ENCODE measurements around the gene CCL25.
A peak's percentile ranks its signal among the peaks of the same experiment; 100 is the strongest.
"Not testable (repeated sequence)": the region's sequence is repeated elsewhere in the genome, so short reads cannot be mapped to it uniquely, and the experiment has no call there.

CCL25 gene, protein sequence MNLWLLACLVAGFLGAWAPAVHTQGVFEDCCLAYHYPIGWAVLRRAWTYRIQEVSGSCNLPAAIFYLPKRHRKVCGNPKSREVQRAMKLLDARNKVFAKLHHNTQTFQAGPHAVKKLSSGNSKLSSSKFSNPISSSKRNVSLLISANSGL

DNA sequence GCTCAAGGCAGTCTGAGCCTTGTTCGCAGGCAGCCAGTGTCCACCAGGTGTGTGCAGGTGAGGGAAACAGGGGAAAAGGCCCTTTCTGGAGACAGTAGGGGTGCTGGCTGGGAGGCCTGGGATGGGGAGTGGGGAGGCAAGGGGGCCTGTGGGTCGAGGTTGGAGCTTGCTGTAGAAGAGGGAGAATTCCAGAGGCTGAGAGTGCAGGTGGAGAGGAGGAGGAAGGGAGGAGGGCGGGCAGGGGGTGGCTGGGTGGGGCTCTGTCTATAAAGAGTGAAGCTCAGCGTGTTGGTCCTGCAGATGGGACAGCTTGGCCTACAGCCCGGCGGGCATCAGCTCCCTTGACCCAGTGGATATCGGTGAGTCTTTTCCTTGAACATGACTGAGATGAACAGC is at the start of gene CCL25:
Gene CCL25 (plus strand): TSS at position 297 of the 396 bp plus-strand sequence. CDS start 290 bp downstream, outside the sequence.
- no peak for DNase-seq

- no peak for DNase-seq
Observed at GRCh38 chr19:8004001-8004400, 48.6 kb upstream of the CCL25 start.

DNA sequence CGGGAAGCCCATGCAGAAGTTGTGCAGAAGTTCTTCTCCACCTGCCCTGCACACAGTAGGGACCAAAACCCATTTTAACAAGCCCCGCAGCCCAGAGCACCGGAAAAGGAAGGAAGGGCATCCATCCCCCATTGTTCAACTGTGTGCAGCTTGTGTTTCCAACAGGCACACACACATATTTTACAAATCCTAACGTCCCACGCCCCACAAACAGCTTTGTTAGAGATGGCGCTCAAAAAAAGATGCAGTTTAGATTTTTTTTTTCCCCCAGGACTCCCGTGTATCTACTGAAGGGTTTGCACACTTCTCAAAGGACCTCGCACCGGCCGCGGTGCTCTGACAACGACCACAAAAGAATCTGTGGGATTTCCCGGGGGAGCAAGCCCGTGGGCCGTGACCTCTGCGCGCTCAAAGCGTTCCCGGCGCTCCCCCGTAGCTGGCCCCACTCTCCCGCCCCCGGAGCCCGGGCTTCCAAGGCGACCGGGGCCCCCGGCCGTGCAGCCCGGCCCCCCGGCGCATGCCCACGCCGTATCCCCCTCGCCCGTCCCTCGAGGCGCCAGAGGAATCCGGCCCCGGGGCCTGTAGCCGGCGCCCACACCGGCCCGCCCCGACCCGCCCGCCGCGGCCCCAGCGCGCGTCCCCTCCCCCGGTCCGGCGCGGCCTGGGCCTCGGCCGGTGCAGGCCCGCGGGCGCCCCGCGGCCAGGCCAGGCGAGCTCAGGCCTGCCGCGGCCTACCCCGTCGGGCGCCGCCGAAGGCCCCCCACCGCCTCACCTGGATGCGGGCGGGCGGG is 47.6 kb upstream of the CCL25 start:
- DNase-seq: peak; percentile 44

GRCh38 chr19:8005534-8006256 is 46.9 kb upstream of the CCL25 start, which contains the start of gene ELAVL1:
Gene ELAVL1 (minus strand): TSS chr19:8005641. CDS start chr19:7991815, 13,826 bp downstream.
- peak; percentile 91 for DNase-seq

DNA sequence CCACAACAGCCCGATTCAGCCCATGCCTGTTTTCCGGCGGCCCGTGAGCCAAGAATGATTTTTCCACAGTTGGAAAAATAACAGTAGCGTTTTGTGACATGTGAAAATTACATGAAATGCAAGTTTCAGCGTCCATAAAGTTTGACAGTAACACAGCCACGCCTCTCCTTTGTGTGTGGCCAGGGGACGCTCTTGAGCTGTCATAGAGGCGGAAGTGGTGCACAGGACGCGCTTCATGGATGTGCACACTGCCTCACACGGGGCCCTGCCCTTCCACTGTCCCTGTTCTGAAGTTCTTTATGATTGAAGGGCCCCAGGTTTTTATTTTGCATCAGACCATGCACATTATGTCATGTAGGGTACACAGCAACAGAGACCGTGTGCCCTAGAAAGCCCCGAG is 34.8 kb upstream of the CCL25 start:
- DNase-seq: no peak

DNA sequence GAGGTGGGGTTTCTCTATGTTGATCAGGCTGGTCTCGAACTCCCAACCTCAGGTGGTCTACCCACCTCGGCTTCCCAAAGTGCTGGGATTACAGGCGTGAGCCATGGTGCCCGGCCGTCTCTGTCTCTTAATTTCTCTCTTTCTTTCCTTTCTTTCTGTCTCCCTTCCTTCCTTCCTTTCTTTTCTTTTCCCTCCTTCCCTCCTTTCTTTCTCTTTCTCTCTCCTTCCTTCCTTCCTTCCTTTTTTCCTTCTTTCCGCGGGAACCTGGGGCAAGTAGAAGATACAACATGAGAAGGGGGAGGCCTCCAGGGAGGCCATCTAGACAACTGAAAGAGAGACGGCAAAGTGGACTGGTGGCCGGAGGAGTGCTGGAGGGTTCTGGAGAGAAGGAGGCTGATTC is 31.9 kb upstream of the CCL25 start:
- DNase-seq: no peak

DNA sequence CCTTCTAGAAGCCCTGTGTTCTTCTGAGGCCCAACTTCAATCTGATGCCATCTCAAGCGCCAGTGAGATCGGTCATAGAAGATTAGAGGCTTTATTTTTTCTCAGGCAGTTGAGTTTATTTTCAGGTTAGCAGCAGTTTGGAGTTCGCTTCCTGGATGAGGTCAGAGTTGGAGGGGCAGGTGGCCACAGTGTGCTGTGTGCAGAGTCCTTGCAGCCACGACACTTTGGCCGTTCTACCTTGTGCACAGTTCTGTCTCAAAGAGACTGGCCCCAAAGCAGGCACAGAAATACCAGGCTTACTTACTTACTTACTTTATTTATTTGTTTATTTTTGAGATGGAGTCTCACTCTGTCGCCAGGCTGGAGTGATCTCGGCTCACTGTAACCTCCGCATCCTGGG is 31.2 kb upstream of the CCL25 start:
- DNase-seq: no peak

DNA sequence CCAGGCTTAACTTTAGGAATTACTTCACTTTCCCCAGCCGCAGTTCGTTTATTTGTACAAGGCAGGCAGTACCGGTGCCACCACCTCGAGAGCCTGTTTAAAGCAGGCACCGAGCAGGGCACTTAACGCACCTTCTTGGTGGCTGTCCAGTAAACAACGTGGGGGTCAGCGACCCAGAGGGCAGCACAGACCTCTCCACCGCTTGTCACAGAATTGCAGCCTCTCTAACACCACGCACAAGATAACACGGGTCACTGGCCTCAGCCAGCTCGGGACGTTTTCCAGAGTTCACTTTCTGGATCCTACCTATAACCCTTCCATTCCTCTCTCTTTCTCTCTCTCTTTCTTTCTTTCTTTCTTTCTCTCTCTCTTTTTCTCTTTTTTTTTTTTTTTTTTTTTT is 30.3 kb upstream of the CCL25 start:
- no peak for DNase-seq

DNA sequence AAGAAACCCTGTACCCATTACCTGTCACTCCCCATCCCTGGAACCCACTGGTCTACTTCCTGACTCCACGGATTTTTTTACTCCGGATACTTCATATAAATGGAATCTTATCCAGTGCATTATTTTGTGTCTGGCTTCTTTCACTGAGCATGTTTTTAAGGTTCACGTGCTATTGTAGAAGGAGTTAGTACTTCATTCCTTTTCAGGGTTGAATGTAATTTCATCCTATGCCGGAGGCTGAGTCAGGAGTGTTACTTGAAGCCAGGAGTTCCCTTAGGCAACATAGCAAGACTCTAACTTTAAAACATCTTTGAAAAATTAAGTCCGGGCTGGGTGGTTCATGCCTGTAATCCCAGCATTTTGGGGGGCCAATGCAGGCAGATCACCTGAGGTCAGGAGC is 29.2 kb upstream of the CCL25 start:
- no peak for DNase-seq

DNA sequence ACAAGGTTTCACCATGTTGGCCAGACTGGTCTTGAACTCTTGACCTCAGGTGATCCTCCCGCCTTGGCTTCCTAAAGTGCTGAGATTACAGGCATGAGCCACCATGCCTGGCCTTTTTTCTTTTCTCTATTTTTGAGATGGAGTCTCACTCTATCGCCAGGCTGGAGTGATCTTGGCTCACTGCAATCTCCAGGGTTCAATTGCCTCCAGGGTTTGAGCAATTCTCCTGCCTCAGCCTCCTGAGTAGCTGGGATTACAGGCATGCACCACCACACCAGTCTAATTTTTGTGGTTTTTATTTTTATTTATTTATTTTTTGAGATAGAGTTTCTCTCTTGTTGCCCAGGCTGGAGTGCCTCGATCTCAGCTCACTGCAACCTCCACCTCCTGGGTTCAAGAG is 28.3 kb upstream of the CCL25 start:
- DNase-seq: not testable (repeated sequence)

DNA sequence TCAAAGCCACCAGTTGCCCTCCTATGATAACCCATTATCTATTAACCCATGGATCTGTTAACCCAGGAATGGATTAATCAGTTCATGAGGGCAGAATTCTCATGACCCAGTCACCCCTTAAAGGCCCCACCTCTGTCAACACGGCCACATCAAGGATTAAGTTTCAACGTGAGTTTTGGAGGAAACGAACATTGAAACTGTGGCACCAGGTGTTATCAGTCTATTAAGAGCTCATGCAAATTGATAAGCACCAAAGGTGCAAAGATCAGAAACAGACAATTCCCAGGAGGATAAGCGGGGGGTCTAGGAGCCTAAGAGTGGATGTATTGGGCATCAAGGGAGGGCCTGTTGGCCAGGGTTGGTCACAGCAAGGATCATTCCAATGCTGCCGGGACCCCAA is 27.2 kb upstream of the CCL25 start:
- no peak for DNase-seq

DNA sequence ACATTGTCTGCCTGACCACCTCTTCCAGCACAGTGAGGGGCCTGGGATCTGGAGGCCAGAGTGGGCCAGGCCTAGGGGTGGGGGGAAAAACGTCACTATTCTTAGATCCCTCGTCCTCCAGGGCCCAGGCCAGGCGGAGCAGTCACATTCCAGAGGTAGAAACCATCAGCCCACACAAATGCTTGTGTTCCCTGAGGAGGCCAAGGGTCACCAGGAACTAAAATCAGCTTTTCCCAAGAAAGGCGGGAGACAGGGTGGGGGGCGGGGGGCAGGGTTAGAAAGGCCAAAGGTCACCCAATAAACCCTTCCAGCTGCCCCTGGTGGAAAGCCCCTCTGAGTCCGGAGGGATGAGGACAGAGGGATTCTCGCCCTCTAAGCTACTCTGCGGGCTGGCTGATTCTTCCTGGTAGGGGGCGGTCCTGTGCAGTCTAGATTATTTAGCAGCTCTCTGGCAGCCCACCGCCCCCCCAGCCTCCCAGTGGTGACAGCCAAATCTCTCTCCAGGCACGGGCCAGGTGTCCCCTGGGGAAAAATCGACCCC is 23.5 kb upstream of the CCL25 start:
- DNase-seq: no peak

- DNase-seq: no peak
Observed at GRCh38 chr19:8030960-8031359, 21.6 kb upstream of the CCL25 start.

DNA sequence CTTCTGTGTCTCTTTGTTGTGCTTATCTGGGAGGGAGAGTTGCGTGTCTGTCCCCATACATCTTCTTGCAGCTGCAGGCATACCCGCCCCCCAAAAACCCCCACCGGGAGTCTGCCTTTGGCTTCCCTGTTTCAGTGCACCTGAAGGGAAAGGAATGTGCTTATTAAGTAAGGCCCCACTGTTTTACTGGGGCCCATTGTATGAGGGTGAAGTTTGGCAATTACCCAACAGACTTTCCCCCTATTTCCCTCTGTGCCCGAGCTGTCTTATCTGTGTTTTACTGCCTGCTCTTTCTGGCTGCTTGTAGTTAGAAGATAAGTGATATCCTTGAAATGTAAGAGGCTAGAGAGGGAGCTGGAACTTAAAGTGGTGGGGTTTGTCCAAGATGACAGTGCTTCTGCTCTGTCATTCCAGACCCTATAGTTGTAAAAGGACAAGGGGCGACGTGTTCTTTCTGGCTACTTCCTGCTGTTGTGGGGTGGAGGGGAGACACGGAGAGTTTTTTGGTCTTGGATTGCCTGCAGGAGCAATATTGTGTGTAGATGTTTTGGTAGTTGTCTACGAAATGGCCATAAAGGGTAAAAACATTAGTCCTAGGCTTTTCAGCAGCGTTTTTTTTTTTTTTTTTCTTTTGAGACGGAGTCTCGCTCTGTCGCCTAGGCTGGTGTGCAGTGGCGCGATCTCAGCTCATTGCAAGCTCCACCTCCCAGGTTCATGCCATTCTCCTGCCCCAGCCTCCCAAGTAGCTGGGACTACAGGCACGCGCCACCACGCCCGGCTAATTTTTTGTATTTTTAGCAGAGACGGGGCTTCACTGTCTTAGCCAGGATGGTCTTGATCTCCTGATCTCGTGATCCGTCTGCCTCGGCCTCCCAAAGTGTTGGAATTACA is 19.0 kb upstream of the CCL25 start:
- DNase-seq: not testable (repeated sequence)

GRCh38 chr19:8034178-8034525 is 18.4 kb upstream of the CCL25 start:
- DNase-seq: no peak

GRCh38 chr19:8036434-8037099 is 16.0 kb upstream of the CCL25 start:
- DNase-seq: no peak

DNA sequence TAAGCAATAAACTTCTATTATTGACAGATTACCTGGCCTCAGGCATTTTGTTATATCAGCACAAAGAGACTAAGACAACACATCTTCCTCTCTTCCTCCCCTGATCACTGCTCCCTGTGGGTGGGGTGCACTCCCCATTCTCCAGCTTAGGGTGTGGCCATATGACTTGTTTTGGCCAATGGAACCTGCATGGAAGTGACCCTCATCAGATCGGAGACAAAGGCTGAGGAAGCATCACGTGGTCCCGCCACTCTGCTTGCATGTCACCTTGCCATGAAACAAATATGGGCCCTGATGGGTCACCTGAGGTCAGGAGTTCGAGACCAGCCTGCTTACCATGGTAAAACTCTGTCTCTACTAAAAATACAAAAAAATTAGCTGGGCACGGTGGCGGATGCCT is 13.7 kb upstream of the CCL25 start:
- DNase-seq: no peak

- no peak for DNase-seq
Observed at GRCh38 chr19:8039231-8039630, 13.3 kb upstream of the CCL25 start.

DNA sequence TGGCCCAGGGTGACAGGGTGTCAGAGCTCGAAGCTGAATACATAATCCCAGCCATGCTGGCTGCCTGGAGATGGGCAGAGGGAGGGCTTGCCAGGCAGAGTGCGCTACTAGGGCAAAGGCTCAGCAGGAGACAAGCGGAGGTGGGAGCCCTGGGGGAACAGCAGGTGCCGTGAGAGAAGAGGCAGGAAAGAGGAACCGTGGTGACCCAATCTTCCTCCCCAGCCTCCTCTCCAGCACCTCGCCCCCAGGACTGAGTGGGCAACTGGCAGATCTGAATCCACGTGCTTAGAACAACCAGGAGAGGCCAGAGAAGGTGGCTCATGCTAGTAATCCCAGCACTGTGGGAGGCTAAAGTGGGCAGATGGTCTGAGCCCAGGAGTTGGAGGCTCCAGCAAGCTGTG is 11.0 kb upstream of the CCL25 start:
- DNase-seq: no peak

DNA sequence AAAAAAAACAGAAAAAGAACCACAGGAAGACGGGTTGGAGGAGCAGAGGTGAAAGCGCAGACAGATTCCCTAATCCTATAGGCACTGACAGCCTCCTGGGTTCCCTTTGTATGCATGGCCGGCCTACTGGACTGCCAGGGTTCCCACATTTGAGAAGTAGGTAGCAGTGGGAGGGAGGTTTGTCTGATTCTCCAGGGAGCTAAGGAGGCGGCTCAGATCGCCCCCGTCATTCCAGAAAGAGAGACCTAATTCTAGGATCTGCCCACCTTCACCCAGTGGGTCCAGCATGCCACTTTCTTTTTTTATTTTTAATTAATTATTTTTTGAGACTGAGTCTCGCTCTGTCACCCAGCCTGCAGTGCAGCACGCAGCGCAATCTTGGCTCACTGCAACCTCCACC is 9.7 kb upstream of the CCL25 start:
- no peak for DNase-seq

DNA sequence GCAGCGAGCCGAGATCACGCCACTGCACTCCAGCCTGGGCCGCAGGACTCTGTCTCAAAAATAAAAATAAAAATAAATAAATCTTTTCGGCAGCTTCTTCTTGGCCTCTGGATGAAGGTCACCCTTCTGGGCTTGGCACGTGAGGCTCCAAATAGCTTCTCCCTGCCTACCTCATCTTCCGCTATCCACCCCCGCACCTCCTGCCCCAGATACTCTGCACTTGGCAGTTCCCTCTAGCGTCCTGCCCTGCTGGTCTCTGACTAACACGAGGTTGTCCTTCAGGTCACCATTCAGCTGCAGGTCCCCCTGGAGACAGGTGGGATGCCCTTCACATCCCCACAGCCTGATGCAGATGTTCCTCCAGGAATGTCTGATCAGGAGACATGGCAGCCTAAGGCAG is 8.5 kb upstream of the CCL25 start:
- no peak for DNase-seq

- no peak for DNase-seq
Observed at GRCh38 chr19:8045872-8046568, 6.5 kb upstream of the CCL25 start.
